Measurements from ENCODE around the gene C16orf78. TPM values are rescaled to one million over a fixed set of nuclear protein-coding genes. Genes with fewer than 3 reads are reported as not detected.

The C16orf78 gene
- total and polyA plus RNA-seq, 2 donors (not counting 1 experiment from before 2014, with no cell fraction given), result not detected

DNA sequence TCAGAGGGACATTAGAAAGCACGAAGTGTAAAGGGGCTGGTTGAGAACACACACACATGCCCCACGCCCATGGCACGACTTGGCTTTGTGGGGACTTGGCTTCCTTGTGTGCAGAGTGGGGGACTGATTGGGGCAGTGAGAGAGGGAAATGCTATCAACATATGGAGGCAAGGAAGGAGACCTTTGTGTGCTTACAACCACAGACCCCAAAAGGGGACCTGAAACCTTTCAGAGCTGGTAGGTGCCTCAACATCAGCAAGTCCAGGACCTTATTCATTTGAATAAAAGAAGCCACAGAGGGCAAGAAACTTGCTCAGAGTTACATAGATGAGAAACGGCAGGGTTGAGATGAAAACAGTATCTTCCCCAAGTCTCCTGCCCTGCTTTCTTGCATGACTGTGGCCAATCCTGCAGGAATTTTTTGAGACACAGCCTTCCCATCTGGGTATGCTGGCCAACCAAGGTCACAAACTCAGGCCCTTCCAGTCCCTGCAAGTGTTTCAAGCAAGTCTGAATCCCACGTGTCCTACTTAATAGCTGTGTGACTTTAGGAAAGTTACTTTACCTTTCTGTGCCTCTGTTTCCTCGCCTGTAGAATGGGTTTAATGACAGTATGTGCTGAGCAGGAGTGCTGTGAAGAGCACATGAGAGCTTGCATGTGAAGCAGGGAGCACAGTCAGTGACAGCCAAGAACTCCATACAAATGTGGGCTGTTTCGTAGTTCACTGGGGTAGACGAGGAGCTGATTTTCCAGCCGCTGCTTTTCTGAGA lies 26.2 kb downstream of the C16orf78 start:
- no peaks in the 10 kb centered on the region for H3K27me3 ChIP-seq (ENCODE audit: control insufficient read depth, insufficient read depth, low read length)
- H4K20me1 ChIP-seq (ENCODE audit: control insufficient read depth, extremely low read depth, insufficient read depth, low read length), result no peaks in the 10 kb centered on the region
- H3K79me2 ChIP-seq (ENCODE audit: control insufficient read depth, insufficient read depth, low read length), result no peaks in the 10 kb centered on the region
- no peak overlapping the region for H3K4me3 ChIP-seq (replicated peaks in 1 of 4; ENCODE audit: control extremely low read depth in 1 of 4, insufficient read depth in 1 of 4, low read depth in 3 of 4, low read length in 4 of 4)
- no peak overlapping the region for H3K27ac ChIP-seq (ENCODE audit: insufficient read depth, low read length)
- DNase-seq (ENCODE audit: low read depth in 2 of 2), result no peak
- H3K4me2 ChIP-seq (ENCODE audit: extremely low read depth, insufficient read depth, low read length), result no peak overlapping the region
- H2AFZ ChIP-seq (ENCODE audit: low read length), result no peak overlapping the region
- no peaks in the 10 kb centered on the region for H3K9me3 ChIP-seq (ENCODE audit: control insufficient read depth, insufficient read depth, low read depth, low read length)
- H3K9ac ChIP-seq (ENCODE audit: insufficient read depth, low read length), result no peak overlapping the region
- TF ChIP-seq, protein P1, sequence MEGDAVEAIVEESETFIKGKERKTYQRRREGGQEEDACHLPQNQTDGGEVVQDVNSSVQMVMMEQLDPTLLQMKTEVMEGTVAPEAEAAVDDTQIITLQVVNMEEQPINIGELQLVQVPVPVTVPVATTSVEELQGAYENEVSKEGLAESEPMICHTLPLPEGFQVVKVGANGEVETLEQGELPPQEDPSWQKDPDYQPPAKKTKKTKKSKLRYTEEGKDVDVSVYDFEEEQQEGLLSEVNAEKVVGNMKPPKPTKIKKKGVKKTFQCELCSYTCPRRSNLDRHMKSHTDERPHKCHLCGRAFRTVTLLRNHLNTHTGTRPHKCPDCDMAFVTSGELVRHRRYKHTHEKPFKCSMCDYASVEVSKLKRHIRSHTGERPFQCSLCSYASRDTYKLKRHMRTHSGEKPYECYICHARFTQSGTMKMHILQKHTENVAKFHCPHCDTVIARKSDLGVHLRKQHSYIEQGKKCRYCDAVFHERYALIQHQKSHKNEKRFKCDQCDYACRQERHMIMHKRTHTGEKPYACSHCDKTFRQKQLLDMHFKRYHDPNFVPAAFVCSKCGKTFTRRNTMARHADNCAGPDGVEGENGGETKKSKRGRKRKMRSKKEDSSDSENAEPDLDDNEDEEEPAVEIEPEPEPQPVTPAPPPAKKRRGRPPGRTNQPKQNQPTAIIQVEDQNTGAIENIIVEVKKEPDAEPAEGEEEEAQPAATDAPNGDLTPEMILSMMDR (conservative IDR thresholded peaks at IDR 0.05 in 1 of 2, IDR thresholded peaks at IDR 0.05 in 1 of 2; ENCODE audit: low read depth in 1 of 2, low read length in 2 of 2), result no peak
- no peak for TF ChIP-seq EZH2 (IDR thresholded peaks at IDR 0.05; ENCODE audit: low read length, missing control alignments)
- no peaks in the 10 kb centered on the region for H3K36me3 ChIP-seq (ENCODE audit: control insufficient read depth, insufficient read depth, low read length)
- H3K4me1 ChIP-seq (ENCODE audit: control insufficient read depth, extremely low read depth, insufficient read depth, low read length), result no peaks in the 10 kb centered on the region

DNA sequence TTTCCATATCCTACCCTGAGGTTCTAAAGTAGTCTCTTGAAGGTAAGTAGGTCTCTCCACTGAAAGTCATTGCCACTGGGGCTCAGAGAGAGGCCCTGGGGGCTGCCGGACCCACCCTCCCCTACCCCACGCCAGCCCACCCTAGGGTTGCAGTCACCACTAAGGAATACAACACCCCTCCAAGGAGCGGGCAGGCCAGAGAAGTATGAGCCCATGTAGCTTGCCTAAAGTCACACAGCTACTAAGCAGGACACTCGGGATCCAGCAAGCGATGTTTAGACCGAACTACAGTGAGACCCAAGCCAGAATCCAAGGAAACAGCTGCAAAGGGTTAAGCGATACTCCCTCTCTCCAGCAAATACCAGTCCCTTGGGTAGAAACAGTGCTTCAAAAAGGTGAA lies 27.0 kb downstream of the C16orf78 start:
- Histone ChIP-seq H3K9ac (ENCODE audit: insufficient read depth, low read length) (no peak overlapping the region), H3K27me3 (ENCODE audit: control insufficient read depth, insufficient read depth, low read length) (no peaks in the 10 kb centered on the region), H3K27ac (ENCODE audit: insufficient read depth, low read length) (no peak overlapping the region), H3K79me2 (ENCODE audit: control insufficient read depth, insufficient read depth, low read length) (no peaks in the 10 kb centered on the region), H3K4me3 (replicated peaks in 1 of 4; ENCODE audit: control extremely low read depth in 1 of 4, insufficient read depth in 1 of 4, low read depth in 3 of 4, low read length in 4 of 4) (no peak overlapping the region), H3K4me2 (ENCODE audit: extremely low read depth, insufficient read depth, low read length) (no peak overlapping the region), H4K20me1 (ENCODE audit: control insufficient read depth, extremely low read depth, insufficient read depth, low read length) (no peaks in the 10 kb centered on the region), H2AFZ (ENCODE audit: low read length) (no peak overlapping the region), H3K9me3 (ENCODE audit: control insufficient read depth, insufficient read depth, low read depth, low read length) (no peaks in the 10 kb centered on the region), H3K36me3 (ENCODE audit: control insufficient read depth, insufficient read depth, low read length) (no peaks in the 10 kb centered on the region), H3K4me1 (ENCODE audit: control insufficient read depth, extremely low read depth, insufficient read depth, low read length) (no peaks in the 10 kb centered on the region)
- TF ChIP-seq, protein P1 (conservative IDR thresholded peaks at IDR 0.05 in 1 of 2, IDR thresholded peaks at IDR 0.05 in 1 of 2; ENCODE audit: low read depth in 1 of 2, low read length in 2 of 2), result no peak
- no peak for TF ChIP-seq EZH2 (IDR thresholded peaks at IDR 0.05; ENCODE audit: low read length, missing control alignments)
- no peak for DNase-seq (ENCODE audit: low read depth in 2 of 2)

DNA sequence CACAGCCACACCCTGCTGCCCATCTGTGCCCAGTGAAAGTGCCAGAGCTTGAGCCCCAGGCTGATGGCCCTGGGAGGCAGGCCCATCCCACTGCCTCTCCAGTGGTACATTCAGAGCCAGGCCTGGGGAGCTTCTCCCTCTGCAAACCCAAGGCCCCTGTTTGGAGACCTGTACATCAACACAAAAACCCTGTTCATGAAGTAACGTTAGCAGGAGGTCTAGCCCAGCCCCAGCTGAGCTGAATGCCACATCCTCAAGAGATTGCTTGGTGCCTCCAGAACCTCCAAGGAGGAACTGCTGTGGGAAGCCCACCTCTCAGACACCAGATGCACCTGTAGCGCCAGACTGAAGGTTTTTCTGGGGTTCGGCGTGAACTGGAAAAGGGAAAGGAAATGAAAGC lies 31.5 kb downstream of the C16orf78 start:
- Histone ChIP-seq H3K9me3 (ENCODE audit: control insufficient read depth, insufficient read depth, low read depth, low read length) (no peaks in the 10 kb centered on the region), H3K36me3 (ENCODE audit: control insufficient read depth, insufficient read depth, low read length) (no peaks in the 10 kb centered on the region), H3K9ac (ENCODE audit: insufficient read depth, low read length) (no peak overlapping the region), H3K27me3 (ENCODE audit: control insufficient read depth, insufficient read depth, low read length) (no peaks in the 10 kb centered on the region), H2AFZ (ENCODE audit: low read length) (no peak overlapping the region), H3K4me3 (replicated peaks in 1 of 4; ENCODE audit: control extremely low read depth in 1 of 4, insufficient read depth in 1 of 4, low read depth in 3 of 4, low read length in 4 of 4) (no peak overlapping the region), H3K27ac (ENCODE audit: insufficient read depth, low read length) (no peak overlapping the region), H3K4me2 (ENCODE audit: extremely low read depth, insufficient read depth, low read length) (no peak overlapping the region), H4K20me1 (ENCODE audit: control insufficient read depth, extremely low read depth, insufficient read depth, low read length) (no peaks in the 10 kb centered on the region), H3K4me1 (ENCODE audit: control insufficient read depth, extremely low read depth, insufficient read depth, low read length) (no peaks in the 10 kb centered on the region), H3K79me2 (ENCODE audit: control insufficient read depth, insufficient read depth, low read length) (no peaks in the 10 kb centered on the region)
- TF ChIP-seq EZH2 (IDR thresholded peaks at IDR 0.05; ENCODE audit: low read length, missing control alignments), result no peak
- TF ChIP-seq, protein P1 (conservative IDR thresholded peaks at IDR 0.05 in 1 of 2, IDR thresholded peaks at IDR 0.05 in 1 of 2; ENCODE audit: low read depth in 1 of 2, low read length in 2 of 2), result no peak
- no peak for DNase-seq (ENCODE audit: low read depth in 2 of 2)
